ENCODE data around the gene SPPL2B.

The SPPL2B gene

DNA sequence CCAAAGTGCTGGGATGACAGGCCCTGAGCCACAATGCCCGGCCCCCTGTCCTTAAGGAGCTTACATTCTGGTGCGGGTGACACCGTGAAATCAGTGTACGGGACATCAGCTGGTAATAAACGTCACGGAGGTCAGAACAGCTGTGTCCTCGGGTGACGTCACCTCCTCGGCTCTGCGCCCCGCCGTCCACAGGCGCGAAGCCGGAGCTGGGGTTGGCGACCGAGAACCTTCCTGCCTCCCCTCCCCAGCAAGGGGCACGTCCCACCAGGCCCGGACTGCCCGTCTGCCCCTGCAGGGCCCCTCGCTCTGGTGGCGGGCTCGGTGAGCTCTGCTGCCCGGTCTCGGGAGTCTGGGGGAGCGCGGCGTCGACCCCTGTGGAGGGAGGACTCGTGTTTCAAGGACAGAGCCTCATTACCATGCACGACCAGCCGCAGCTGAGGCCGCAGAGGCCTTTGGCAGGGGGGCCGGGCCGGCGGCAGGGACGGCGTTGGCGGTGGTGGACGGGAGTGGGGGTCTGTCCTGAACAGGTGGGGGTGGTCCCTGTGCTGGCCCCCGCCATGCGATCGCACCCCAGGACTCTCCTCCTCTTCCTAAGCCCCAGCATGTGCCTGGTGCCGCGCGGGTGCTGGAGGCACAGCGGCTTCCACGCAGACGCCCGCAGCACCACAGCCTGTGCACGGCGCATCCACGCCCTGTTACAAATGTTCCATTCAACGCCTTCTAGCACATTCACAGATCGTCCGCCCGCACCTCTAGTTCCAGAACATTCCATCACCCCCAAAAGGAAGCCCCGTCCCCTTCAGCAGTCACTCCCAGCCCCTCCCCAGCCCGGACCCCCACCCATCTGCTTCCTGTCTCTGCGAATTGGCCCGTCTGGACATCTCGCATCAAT, 25.9 kb upstream of the SPPL2B start:
- no peak for DNase-seq

DNA sequence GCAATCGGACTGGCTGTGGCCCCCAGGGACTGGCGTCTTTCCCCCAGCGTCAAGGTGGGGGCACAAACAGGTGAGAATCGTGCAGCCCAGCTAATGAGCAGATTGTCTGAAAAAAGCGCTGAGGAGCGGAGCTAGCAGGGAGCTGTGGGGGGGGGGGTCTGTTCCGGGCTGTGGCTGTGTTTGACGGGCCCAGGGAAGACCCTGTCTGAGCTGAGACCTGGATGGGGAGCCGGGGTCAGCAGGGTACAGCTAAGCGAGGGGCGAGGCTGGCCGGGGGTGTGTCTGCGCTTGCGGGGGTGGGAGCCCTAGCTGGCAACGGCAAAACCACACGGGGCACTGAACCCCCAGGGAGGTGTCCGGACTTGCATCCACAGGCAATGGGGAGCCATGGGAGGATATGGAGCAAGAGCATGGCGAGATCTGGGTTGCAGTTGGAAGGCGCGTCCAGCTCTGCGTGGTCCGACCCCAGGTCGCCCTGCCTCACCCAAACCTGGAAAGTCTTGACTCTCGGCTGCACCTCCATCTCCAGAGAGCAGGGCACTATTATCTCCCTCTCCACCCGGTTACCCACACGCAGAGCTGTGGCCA, 25.2 kb upstream of the SPPL2B start:
- DNase-seq, result no peak

DNA sequence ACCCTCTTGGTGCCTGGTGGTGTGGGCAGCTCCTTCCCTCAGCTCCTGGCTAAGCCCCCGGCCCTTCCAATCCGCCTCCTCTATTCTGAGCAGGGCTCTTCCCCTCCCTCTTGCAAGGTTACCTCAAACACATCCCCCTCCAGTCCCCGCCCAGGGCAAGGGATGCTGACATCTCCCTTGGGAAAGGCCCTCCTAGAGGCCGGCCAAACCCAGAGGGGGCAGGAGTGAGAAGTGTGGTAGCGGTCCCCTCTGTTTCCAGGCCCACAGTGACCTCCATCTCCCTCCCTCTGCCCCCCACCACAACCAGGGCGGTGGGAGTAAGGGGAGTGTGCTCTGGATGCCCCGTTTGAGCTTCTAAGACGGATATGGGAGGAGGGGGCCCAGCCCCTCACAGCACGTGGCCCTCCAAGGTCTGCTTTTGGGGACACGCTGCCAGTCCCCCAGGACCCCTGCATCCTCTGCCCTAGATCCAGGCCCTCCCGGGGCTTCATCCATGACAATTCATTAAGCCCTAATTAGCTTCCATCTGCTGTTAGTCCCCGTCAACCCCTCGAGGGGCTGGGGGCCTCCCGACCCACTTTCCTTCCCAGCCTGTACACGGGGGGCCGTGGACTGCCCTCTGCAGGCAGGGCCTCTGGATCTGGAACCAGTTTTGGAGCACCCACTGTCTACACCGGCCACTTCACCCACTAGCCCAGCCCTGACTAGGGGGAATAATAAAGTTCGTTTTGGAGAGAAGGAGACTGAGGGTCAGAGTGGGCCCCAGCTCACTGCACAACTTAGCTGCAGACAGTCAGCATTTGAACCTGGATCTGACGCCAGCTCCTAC, 22.8 kb upstream of the SPPL2B start:
- DNase-seq, result no peak

DNA sequence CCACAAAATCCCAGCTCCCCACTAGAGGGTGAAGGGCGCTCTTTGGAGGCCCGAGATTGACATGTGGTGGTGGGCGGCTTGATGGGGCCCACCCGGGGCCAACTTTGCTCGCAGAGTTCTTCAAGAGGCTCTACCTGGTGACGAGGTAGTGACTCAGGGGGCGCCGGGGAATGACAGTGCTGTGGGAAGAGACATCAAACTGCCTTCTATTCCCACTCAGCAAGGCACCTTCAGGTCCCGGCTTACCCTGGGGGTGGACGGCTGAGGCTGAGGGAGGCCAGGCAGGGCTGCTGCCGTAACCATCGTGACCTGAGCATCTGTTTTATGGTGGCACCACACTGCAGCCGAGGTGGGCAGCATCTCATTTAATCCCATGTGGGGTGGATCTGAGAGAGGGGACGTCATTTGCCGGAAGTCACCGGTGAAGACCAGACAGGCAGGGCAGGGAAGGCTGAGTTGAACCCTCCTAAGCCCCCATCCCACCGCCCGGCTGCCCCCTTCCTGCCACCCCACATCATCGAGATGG, 22.1 kb upstream of the SPPL2B start:
- no peak for DNase-seq

DNA sequence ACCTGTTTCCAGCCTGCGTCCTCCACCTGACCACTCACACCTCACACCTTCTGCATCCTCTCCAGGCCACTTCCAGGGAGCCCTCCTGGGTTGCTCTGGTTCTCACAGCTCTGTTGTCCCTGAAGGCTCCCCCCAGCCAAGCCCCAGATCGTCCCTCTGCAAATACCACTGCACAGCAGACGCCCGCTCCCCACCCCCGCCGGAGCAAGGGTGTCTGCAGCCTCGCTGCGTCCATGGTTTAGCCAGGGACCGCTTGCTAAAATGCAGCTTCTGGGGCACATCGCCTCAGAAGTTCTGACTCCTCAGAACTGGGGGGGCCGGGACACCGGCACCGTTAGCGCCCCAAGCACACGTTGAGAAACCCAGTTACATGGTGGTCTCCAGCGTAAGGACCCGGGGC, 21.5 kb upstream of the SPPL2B start:
- no peak for DNase-seq

DNA sequence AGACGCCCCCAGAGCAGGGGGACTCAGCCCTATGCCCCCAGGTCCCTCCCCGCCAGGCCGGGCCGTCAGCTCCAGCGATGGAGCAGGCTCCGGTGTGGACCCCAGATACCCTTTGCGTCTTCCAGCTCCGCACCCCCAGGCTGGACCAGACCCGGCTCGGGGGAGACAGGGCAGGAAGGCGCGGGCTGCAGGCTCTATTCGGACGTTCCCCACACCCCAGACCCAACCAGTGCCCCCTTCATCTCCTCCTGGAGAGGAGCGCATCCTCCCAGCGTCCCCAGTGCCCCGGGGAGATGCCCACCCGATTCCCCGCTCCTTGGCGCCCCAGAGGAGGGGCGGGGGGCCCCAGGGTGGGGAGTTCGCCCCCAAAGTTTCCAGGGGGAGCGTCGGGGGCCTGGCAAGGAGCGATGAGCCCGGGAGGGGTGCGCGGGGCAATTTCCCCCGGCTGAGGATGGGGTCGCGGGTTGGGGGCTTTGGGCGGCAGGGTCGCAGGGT, 20.9 kb upstream of the SPPL2B start:
- DNase-seq, result no peak

DNA sequence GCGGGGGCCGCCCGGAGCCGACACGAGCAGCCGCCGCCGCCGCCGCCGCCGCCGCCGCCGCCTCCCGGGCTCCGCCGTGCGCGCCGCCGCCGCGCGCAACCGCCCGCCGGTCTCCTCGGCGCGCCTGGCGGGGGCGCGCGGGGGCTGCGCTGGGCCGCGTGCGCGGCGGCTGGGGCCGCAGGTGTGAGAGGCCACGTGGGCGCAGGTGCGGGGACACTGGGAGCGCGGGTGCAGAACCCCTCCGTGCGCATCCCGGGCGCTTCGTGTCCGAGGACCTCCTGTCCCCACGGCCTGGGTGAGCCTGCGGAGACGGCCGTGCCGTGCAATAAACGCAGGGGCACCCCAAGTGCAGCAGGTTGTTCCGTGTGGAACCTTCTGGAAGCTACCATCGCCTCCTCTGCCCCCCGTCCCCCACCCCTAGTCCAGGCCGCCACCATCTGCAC, 20.3 kb upstream of the SPPL2B start, which contains the start of gene LINGO3:
Gene LINGO3, minus strand, starts transcription at position 41 of the 443 bp plus-strand sequence. CDS start 16,378 bp downstream, outside the sequence.
- no peak for DNase-seq

DNA sequence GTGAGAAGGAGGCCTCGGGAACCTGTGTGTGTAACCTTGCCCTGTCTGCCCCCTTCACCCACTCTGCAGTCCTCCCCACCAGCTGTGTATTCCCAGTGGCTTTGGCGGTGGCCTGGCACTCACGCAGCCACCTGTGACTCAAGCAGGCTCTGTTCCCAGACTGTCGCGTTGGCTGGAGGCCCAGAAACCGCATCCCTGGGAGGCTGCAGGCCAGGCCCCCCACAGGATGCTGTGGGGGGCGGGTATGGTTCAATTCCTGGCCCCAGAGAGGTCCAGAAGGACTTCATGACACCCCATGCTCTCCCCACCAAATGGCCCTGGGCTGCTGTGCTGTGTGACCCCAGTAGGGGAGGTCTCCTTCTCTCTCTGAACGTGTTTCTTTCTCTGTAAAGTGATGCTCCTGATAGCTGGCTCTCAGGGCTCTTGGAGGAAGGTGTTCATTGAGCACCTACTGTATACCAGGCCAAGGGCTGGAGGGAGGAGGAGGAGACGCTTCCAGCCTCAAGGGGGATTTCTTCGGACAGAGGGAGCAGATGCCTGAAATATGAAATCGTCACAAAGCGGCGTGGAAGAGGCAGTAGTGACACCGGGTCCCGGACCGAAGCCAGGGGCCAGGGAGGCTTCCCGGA, 18.6 kb upstream of the SPPL2B start:
- no peak for DNase-seq

DNA sequence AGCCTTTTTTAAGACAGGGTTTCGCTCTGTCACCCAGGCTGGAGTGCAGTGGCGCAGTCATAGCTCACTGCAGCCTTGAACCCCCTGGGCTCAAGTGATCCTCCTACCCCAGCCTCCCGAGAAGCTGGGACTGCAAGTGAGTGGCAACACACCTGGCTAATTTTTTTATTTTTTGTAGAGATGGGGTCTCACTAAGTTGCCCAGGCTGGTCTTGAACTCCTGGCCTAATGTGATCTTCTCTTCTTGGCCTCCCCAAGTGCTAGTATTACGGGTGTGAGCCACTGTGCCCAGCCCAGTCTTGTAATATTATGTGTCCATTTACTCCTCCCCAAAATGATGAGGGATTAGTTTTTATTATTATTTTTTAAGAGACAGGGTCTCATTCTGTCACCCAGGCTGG, 17.4 kb upstream of the SPPL2B start:
- DNase-seq, result no peak

DNA sequence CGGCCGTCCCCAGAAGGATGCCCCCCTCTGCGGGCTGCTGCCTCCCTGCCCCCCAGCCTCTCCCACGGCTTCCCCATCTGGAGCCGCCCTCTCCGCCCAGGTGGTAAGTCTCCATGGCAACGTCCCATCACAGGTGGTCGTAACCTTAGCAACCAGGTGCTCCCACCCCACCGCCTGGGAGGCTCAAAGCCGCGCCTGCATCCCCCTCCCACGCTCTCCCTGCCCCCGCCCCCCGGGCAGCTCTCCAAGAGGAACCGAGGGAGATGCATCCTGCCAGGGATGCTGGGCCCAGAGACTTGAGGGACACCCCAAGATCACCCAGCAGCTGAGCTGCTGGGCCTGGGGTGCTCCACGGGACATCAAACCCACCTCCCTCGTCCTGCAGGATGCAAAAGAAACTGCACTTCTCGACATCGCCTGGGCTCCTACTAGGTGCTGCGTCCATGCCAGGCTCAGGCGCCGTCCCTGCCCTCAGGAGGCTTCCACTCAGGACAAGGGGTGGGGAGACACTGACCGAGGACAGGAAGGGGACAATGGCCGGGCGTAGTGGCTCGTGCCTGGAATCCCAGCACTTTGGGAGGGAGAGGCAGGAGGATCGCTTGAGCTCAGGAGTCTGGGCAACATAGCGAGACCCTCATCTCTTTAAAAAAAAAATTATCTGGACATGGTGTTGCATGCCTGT, 15.5 kb upstream of the SPPL2B start:
- DNase-seq, result no peak

DNA sequence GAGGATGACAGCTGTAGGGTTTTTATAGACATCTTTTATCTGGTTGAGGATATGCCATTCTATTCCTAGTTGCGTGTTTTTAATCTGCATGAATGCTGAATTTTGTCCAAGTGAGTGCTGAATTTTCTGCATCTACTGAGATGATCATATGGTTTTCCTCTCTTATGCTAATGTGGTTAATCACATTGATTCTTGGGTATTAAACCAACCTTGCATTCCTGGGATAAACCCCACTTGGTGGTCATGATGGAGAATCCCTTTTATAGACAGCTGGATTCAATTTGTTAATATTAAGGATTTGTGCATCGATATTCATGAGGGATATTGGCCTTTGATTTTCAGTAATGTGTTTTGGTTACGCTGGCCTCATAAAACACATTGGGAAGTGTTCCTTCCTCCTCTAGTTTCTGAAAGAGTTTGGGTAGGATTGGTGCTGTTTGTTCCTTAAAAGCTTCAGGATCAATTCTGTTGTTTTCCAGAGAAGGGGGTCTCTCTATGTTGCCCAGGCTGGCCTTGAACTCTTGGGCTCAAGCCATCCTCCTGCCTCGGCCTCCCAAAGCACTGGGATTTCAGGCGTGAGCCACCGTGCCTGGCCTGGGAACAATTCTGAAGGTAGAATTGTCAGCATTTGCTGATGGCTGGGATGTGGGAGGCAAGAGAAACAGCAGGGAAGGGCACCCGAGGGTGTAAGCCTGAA, 13.2 kb upstream of the SPPL2B start:
- no peak for DNase-seq

DNA sequence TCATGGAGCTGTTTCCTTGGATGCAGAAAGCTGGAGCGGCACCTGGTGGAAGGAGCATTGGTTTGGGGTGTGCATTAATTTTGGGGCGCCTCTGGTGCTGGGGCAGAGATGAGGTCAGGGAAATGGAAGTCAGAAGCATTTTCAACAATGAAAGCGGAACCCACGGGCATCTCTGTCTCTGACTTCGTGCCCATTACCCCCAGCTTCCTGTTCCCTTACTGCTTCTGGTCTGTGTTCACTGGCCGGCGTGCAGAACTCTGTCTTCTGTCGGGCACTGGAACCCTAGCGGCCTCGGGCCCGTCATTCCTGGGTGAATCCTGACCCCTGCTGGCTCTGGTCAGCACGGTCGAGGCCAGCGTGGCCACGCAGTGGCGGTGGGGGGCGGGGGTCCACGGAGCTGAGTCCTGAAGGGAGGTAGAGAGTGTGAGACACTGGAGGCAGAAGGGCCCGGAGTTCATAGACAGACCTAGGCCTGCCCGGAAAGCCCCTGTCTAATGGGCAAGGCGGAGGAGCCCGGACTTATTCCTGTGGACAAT, 12.6 kb upstream of the SPPL2B start:
- no peak for DNase-seq

DNA sequence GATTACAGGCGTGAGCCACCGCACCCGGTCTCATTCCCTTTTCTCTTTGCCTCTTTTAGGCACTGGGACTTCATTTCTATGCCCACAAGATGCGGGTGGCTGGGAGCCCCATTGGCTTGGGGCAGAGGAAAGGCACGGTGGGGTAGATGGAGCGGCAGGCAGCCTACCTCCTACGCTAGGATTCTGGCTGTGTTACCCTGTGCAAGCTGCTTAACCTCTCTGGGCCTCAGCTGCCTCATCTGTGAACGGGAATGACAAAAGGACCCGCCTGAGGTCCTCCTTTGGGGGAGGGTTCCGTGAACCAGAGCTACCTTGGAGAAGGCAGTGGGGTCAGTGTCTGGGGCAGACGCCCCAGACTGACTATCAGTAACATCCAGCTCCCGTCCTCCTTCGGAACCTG, 11.2 kb upstream of the SPPL2B start:
- DNase-seq, result no peak

DNA sequence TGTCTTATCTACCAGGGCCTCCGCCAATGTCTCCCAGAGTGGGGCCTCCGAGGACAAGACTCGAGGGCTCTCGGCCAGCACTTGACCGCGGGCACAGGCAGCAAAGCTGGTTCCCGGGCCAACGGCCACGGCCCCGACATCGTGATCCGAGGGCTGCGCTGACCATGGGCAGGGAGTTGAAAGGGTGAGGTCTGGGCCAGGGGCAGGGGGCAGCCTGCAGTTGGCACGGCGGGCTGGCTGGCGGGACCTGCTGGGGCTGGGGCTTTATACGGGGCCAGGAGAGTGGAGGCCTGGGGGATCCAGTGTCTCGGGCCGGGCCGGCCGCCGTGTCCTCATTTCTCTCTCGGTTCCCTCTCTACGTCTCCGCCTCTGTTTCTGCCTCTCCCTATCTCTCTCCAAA, 10.7 kb upstream of the SPPL2B start:
- no peak for DNase-seq

DNA sequence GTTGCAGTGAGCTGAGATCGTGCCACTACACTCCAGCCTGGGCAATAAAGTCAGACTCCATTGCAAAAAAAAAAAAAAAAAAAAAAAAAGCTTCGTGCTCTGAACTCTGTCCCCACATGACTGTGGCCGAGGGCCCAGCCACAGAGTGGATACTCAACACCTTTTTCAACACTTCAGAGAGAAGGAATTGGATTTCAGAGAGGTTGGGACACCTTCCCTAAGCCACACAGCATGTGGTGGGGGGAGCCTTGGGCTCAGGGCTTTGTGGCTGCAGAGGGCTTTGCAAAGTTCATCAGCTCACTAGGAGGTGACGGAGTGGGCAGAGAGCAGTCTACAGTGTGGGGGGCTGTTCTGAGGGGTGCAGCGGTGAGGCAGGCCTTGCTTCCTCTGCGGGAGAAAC, 9.6 kb upstream of the SPPL2B start:
- DNase-seq, result no peak

DNA sequence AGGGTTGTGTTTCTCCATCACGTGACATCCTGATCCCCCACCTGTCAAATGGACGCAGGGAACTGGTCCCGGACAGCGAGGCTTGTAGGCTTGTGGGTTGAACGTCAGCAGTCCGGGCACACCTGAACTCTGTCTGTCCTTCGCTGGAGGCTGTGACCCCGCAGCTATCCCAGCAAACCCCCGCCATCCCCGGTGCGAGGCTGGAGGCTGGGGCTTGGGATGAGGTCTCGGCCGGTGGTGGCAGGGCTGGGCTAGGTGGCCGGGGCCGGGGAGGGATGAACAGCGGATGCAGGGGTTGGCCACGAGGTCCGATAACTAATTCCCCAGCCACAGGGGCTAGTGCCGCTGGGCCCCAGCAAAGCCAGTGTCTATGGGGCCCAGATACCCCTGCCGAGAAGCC, 8.9 kb upstream of the SPPL2B start:
- DNase-seq, result no peak

DNA sequence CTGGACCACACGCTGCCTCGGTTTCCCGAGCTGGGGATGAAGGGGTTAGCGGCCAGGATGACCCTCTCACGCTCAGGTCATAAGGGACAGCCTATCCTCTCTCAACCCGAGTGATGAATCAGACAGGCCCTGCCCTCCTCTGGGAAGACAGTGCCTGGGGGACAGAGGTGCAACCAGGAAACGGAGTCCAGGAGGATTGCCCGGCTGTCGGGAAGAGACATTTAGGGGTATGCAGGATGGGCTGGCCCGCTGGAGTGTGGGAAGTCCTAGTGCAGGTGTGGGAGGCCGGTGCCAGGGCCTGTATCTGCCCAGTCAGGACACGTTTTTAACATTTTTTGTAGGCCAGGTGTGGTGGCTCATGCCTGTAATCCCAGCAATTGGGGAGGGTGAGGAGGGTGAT, 8.4 kb upstream of the SPPL2B start:
- DNase-seq, result no peak

DNA sequence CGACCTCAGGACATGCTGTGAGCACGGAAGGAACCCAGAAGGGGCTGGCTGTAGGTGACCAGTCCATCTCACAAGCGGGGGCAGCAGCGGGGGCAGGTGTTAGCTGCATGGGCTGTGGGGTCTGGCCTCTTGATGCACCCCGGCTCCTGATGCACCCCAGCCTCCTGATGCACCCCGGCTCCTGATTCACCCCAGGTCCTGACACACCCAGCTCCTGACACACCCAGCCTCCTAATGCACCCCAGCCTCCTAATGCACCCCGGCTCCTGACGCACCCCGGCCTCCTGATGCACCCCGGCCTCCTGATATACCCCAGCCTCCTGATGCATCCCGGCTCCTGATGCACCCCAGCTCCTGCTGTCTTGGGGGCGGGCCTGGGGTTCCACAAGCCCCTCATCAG, 7.5 kb upstream of the SPPL2B start:
- no peak for DNase-seq

DNA sequence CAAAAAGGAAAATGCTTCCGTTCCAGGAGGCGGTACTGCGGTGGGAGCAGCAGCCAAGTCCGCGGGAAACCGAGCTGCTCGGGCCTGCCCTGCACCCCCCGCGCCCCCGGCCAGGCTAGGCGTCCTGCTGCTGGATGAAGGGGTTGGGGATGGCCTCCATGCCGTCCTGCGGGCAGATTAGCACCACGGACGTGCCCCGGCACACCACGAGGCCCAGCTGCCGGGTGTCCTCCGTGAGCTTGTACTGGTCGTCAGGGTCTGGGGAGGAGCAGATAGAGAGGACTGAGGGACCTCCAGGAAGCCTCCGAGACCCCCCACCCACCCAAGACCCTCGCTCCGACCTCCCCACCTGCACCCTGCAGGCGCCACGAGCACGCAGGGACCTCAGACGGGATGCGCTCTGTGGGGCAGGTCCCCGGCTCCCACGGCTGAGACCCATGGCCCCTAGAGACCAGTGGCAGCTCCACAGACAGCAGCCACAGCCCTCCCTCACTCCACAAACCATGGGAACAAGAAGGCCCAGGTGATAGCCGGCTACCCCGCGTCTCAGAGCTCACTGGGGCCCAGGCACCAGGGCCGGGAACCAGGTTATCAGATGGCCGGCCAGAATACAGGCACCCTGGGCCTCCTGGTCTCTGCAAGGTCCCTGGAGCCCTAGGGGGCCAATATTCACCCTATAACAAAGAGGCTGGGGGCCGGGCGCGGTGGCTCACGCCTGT, 6.8 kb upstream of the SPPL2B start:
- DNase-seq, result no peak

DNA sequence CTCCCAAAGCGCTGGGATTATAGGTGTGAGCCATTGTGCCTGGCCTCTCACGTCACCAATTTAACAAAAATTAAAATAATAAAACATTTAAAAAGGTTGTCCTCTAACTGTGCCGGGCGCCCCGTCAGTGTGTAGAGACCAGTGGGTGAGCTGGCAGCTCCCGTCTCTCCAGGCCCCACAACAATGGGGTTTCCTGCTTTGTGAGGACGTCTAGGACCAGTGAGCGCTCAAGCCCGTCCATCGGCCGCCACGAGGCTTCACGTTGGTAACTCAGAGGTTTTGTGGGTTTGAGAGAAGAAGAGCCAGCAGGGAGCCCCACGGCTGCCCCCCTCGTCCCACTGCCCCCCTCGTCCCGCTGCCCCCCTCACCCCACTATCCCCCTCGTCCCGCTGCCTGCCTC, 4.8 kb upstream of the SPPL2B start:
- no peak for DNase-seq
